Measurements from ENCODE around the gene COL9A3. TPM values are rescaled to one million over a fixed set of nuclear protein-coding genes. Genes with fewer than 3 reads are reported as not detected.

Gene COL9A3
- total RNA-seq, 2 donors from 2014 or later, result 0.54 to 3.1 TPM

DNA sequence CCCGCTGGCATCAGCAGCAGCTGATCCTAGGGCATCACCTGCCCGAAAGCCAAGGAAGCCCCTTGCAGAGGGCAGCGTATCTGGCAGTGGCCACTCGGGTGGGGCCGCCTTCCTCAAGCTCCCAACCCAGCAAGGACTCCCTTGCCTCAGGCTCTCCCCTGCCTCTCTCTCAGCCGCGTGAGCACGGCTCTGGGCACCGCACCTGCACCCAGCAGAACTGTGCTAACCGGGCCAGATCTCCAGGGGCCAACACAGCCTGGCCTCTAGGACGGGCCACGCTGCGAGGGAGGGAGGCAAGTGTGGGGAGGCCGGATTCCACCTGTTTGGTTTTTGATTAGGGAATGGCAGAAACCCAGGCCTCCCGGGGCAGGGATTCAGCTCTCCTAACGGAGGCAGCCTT, 32.4 kb upstream of the COL9A3 start:
- Histone ChIP-seq H3K4me1 (ENCODE audit: control insufficient read depth in 1 of 2, low read depth in 2 of 2) (no peaks in the 10 kb centered on the region), H3K9me3 (no peaks in the 10 kb centered on the region), H3K27ac (no peak overlapping the region), H3K4me3 (no peak overlapping the region), H3K36me3 (no peaks in the 10 kb centered on the region), H3K27me3 (replicated peaks; ENCODE audit: insufficient read depth) (no peaks in the 10 kb centered on the region)
- no peak for ATAC-seq (ENCODE audit: insufficient number of reproducible peaks, low FRiP score, low read depth)
- TF ChIP-seq, protein P1, sequence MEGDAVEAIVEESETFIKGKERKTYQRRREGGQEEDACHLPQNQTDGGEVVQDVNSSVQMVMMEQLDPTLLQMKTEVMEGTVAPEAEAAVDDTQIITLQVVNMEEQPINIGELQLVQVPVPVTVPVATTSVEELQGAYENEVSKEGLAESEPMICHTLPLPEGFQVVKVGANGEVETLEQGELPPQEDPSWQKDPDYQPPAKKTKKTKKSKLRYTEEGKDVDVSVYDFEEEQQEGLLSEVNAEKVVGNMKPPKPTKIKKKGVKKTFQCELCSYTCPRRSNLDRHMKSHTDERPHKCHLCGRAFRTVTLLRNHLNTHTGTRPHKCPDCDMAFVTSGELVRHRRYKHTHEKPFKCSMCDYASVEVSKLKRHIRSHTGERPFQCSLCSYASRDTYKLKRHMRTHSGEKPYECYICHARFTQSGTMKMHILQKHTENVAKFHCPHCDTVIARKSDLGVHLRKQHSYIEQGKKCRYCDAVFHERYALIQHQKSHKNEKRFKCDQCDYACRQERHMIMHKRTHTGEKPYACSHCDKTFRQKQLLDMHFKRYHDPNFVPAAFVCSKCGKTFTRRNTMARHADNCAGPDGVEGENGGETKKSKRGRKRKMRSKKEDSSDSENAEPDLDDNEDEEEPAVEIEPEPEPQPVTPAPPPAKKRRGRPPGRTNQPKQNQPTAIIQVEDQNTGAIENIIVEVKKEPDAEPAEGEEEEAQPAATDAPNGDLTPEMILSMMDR (IDR thresholded peaks at IDR 0.05), result no peak
- no peak for DNase-seq (ENCODE audit: low spot score)

DNA sequence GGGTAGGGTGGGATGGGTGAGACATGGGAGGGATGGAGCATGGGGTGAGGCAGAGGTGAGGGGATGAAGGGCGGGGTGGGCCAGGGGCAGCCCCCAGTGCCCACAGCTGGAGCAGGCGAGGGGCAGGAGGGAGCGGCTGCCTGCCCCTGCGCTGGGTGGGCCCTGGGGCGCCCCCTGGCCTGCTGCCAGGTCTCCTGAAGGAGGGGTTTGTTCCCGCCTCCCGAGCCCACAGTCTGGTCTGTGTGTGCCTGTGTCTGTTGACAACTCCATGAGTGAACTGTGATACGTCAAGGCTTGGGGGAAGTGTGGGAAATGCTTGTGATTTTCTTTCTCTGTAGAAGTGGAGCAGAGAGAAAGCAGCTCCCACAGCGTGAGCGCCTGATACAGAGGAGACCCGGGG, 31.5 kb upstream of the COL9A3 start:
- H3K27me3 ChIP-seq (replicated peaks; ENCODE audit: insufficient read depth), result no peaks in the 10 kb centered on the region
- ATAC-seq (ENCODE audit: insufficient number of reproducible peaks, low FRiP score, low read depth), result no peak
- H3K36me3 ChIP-seq, result no peaks in the 10 kb centered on the region
- no peaks in the 10 kb centered on the region for H3K4me1 ChIP-seq (ENCODE audit: control insufficient read depth in 1 of 2, low read depth in 2 of 2)
- TF ChIP-seq, protein P1 (IDR thresholded peaks at IDR 0.05), result no peak
- H3K27ac ChIP-seq, result no peak overlapping the region
- no peaks in the 10 kb centered on the region for H3K9me3 ChIP-seq
- DNase-seq (ENCODE audit: low spot score), result no peak
- no peak overlapping the region for H3K4me3 ChIP-seq

DNA sequence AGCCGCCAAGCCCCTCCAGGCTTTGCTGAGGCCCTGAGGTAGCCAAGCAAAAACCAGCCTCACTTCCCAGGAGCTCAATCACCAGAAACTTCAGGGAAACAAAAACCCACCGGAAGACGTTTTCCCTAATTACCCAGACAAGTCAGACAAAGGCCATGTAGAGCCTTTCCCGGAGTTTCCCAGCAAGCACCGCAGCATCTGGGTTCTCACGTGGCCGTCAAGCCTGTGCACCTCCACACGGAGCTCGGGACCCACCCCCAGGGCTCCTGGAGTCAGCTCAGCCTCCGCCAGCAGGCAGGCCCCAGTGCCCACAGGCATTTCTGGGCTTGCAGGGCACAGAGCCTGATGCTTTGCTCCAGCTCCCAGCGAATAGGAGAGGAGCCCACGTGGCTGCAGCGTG, 30.7 kb upstream of the COL9A3 start:
- Histone ChIP-seq H3K27ac (no peak overlapping the region), H3K36me3 (no peaks in the 10 kb centered on the region), H3K27me3 (replicated peaks; ENCODE audit: insufficient read depth) (no peaks in the 10 kb centered on the region), H3K4me3 (no peak overlapping the region), H3K9me3 (no peaks in the 10 kb centered on the region), H3K4me1 (ENCODE audit: control insufficient read depth in 1 of 2, low read depth in 2 of 2) (no peaks in the 10 kb centered on the region)
- DNase-seq (ENCODE audit: low spot score) (no peak), ATAC-seq (ENCODE audit: insufficient number of reproducible peaks, low FRiP score, low read depth) (no peak)
- TF ChIP-seq, protein P1 (IDR thresholded peaks at IDR 0.05), result no peak

DNA sequence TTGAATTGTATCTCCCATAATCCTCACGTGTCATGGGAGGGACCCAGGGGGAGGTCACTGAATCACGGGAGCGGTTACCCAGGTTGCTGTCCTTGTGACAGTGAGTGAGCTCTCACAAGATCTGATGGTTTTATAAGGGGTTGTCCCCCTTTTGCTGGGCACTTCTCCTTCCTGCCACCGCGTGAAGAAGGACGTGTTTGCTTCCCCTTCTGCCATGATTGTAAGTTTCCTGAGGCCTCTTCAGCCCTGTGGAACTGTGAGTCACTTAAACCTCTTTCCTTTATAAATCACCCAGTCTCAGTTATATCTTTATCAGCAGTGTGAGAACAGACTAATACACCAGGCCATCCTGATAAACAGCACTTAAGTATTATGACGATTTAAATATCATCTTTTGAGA, 29.5 kb upstream of the COL9A3 start:
- ATAC-seq (ENCODE audit: insufficient number of reproducible peaks, low FRiP score, low read depth) (no peak), DNase-seq (ENCODE audit: low spot score) (no peak)
- no peaks in the 10 kb centered on the region for H3K4me1 ChIP-seq (ENCODE audit: control insufficient read depth in 1 of 2, low read depth in 2 of 2)
- H3K27ac ChIP-seq, result no peak overlapping the region
- no peak overlapping the region for H3K4me3 ChIP-seq
- no peaks in the 10 kb centered on the region for H3K27me3 ChIP-seq (replicated peaks; ENCODE audit: insufficient read depth)
- no peaks in the 10 kb centered on the region for H3K9me3 ChIP-seq
- no peaks in the 10 kb centered on the region for H3K36me3 ChIP-seq
- TF ChIP-seq, protein P1 (IDR thresholded peaks at IDR 0.05), result no peak

DNA sequence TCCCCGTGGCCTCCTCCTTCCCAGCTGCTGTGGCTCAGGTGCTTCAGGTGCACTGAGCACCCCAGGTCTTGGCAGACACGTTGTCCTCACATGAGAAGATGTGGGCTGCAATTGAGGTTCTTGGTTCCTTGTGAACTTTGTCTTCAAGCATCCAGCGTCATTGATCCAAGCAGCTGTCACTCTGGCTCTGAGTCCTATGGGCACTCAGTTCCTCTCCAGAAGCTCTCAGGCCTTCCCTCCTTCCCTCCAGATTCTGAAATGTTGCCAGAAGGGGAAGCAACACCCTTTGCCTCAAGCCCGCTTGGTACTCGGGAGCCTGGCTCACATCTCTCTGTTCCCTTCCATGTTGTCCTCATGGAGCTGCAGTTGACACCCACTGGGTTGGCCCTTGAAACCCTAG, 29.0 kb upstream of the COL9A3 start:
- Histone ChIP-seq H3K4me1 (ENCODE audit: control insufficient read depth in 1 of 2, low read depth in 2 of 2) (no peaks in the 10 kb centered on the region), H3K36me3 (no peaks in the 10 kb centered on the region), H3K27me3 (replicated peaks; ENCODE audit: insufficient read depth) (no peaks in the 10 kb centered on the region), H3K9me3 (no peaks in the 10 kb centered on the region), H3K4me3 (no peak overlapping the region), H3K27ac (no peak overlapping the region)
- no peak for DNase-seq (ENCODE audit: low spot score)
- TF ChIP-seq, protein P1 (IDR thresholded peaks at IDR 0.05), result no peak
- no peak for ATAC-seq (ENCODE audit: insufficient number of reproducible peaks, low FRiP score, low read depth)
